ENCODE measurements around the gene PPP2R5E. TPM values are rescaled to one million over a fixed set of nuclear protein-coding genes. Genes with fewer than 3 reads are reported as not detected.
"Not testable (repeated sequence)": the region's sequence is repeated elsewhere in the genome, so short reads cannot be mapped to it uniquely, and the experiment has no call there.

Gene PPP2R5E
- 10 to 100 TPM; 44.8 to 46.3 TPM for total RNA-seq

- peak within 1 kb of the TSS; percentile 86 for H3K4me3 Mint-ChIP-seq
- peak; percentile 99 for DNase-seq
- H3K36me3 Mint-ChIP-seq (ENCODE audit: low read depth) = peaks cover 13% of the 10 kb centered on the region
- peak within 1 kb of the TSS; percentile 84 for H3K27ac Mint-ChIP-seq
- no peaks in the 10 kb centered on the region for H3K9me3 Mint-ChIP-seq
- no peaks in the 10 kb centered on the region for H3K27me3 Mint-ChIP-seq
- peaks cover 33% of the 10 kb centered on the region for H3K4me1 Mint-ChIP-seq
- ChIA-PET CTCF (interaction anchor here (1.0 to 3.4 kb wide), 9 partner anchors 12 to 227 kb away, joined by 3 to 31 read pairs (median 4); no protein-coding TSS in a partner anchor), POLR2A (interaction anchor here (0.8 to 3.3 kb wide), 23 partner anchors 9 to 1555 kb away, joined by 3 to 24 read pairs (median 4); partner anchors contain the start of genes SGPP1 and WDR89)
Observed at GRCh38 chr14:63543000-63543825, at the start of gene PPP2R5E. PPP2R5E (minus strand) TSS chr14:63543377; CDS start chr14:63539685, 3,692 bp downstream.

DNA sequence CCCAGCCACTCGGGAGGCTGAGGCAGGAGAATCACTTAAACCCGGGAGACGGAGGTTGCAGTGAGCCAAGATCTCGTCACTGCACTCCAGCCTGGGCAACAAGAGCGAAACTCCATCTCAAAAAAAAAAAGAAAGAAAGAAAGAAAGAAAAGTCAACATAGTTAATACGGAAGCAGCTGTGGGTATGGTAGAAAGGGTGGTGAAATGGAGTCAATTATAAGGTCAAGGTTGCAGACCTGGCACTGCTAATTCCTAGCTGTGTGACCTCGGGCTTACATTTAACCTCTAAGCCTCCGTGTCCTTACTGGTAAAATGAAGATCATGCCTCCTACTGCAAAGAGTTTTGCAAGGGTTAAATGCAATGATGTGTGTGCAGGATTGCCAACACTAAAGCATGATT is 39.9 kb upstream of the PPP2R5E start:
- H3K27ac Mint-ChIP-seq; POLR2A ChIA-PET; DNase-seq; H3K4me1 Mint-ChIP-seq; CTCF ChIA-PET; H3K36me3 Mint-ChIP-seq (ENCODE audit: low read depth); H3K27me3 Mint-ChIP-seq; H3K9me3 Mint-ChIP-seq; H3K4me3 Mint-ChIP-seq: not testable (repeated sequence)

- Mint-ChIP-seq H3K4me3 (no peak overlapping the region), H3K4me1 (no peaks in the 10 kb centered on the region), H3K9me3 (no peaks in the 10 kb centered on the region), H3K36me3 (ENCODE audit: low read depth) (no peaks in the 10 kb centered on the region), H3K27ac (no peak overlapping the region), H3K27me3 (peaks cover 1% of the 10 kb centered on the region)
- ChIA-PET POLR2A (no interaction called here), CTCF (no interaction called here)
- DNase-seq = no peak
Observed at GRCh38 chr14:63581491-63581890, 38.3 kb upstream of the PPP2R5E start.

- no peak overlapping the region for H3K27ac Mint-ChIP-seq
- no peak overlapping the region for H3K4me3 Mint-ChIP-seq
- ChIA-PET CTCF (no interaction called here), POLR2A (no interaction called here)
- peaks cover 1% of the 10 kb centered on the region for H3K27me3 Mint-ChIP-seq
- no peaks in the 10 kb centered on the region for H3K9me3 Mint-ChIP-seq
- H3K4me1 Mint-ChIP-seq = no peaks in the 10 kb centered on the region
- no peak for DNase-seq
- H3K36me3 Mint-ChIP-seq (ENCODE audit: low read depth) = no peaks in the 10 kb centered on the region
Observed at GRCh38 chr14:63578300-63578699, 35.1 kb upstream of the PPP2R5E start.

GRCh38 chr14:63573581-63573980 is 30.4 kb upstream of the PPP2R5E start:
- ChIA-PET CTCF (no interaction called here), POLR2A (no interaction called here)
- no peaks in the 10 kb centered on the region for H3K36me3 Mint-ChIP-seq (ENCODE audit: low read depth)
- H3K4me1 Mint-ChIP-seq = no peaks in the 10 kb centered on the region
- H3K9me3 Mint-ChIP-seq = no peaks in the 10 kb centered on the region
- H3K4me3 Mint-ChIP-seq = no peak overlapping the region
- H3K27me3 Mint-ChIP-seq = peaks cover 3% of the 10 kb centered on the region
- no peak overlapping the region for H3K27ac Mint-ChIP-seq
- no peak for DNase-seq

DNA sequence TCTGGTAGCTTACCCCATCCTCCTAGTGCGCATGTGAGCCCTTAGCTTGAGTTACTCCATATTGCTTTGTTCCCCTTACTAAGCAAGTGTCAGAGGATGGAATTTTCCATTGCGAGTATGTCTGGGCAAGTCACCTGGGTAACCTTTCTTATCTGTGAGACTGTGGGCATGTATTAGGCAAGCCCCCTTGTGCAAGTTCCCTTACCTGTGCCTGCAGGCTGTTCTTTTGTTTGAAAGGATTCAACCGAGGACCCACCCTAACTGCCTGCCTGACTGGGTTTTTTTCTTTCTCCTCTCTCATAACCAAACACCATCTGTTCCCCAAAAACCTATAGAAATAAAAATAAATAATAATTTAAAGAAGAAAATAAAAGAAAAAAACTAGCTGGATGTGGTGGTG is 22.3 kb upstream of the PPP2R5E start:
- Mint-ChIP-seq H3K27me3 (peaks cover 15% of the 10 kb centered on the region), H3K9me3 (no peaks in the 10 kb centered on the region), H3K27ac (no peak overlapping the region), H3K36me3 (ENCODE audit: low read depth) (no peaks in the 10 kb centered on the region), H3K4me1 (no peaks in the 10 kb centered on the region), H3K4me3 (no peak overlapping the region)
- ChIA-PET CTCF (no interaction called here), POLR2A (no interaction called here)
- DNase-seq = no peak

DNA sequence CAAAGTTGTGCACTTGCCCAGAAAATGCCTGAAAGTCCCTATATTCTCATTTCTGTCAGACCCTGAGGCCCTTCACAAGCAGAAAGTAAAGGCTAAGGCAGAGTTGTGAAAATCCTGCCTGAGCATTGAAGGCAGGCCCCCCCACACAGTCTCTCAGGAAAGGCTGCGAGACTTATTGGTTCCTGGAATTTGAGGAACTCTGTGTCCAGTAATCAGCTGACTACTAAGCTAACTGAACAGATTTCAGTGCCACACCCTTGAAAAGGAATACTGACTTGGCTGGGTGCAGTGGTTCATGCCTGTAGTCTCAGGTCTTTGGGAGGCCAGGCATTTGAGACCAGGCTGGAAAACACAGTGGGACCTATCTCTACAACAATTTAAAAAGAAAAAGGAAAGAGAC is 21.1 kb upstream of the PPP2R5E start:
- POLR2A ChIA-PET = no interaction called here
- H3K4me3 Mint-ChIP-seq = no peak overlapping the region
- no peak for DNase-seq
- no peak overlapping the region for H3K27ac Mint-ChIP-seq
- no peaks in the 10 kb centered on the region for H3K4me1 Mint-ChIP-seq
- H3K9me3 Mint-ChIP-seq = no peaks in the 10 kb centered on the region
- H3K27me3 Mint-ChIP-seq = peaks cover 15% of the 10 kb centered on the region
- H3K36me3 Mint-ChIP-seq (ENCODE audit: low read depth) = no peaks in the 10 kb centered on the region
- CTCF ChIA-PET = no interaction called here

DNA sequence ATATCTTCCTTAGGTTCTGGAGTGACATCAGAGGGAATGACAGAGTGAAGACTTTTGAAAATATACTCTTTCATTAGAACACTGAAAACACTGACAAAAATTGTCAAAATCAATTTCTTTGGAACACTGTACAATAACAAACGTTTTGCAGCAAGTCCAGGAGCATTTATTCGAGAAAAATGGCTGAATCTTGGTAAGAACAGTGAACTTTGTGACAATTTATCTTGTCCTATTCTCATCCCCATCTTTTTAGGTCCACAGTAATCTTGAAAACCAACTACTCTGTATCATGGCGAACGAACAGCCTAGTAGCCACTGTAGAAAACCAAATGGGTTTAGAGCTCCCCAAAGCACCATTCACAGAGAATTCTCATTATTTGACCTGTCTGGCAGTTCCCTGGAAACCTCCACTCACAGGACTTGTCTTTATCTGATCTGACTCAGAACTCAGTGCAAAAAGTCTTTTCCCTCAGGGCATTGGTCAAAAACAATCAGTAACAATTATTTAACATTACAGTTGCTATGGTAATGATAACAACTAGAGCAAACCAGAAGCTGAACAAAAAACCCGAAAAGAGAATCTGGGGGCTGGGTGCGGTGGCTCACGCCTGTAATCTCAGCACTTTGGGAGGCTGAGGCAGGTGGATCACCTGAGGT is 20.3 kb upstream of the PPP2R5E start:
- H3K27ac Mint-ChIP-seq = no peak overlapping the region
- H3K9me3 Mint-ChIP-seq = no peaks in the 10 kb centered on the region
- ChIA-PET POLR2A (no interaction called here), CTCF (no interaction called here)
- peaks cover 15% of the 10 kb centered on the region for H3K27me3 Mint-ChIP-seq
- H3K4me3 Mint-ChIP-seq = no peak overlapping the region
- no peaks in the 10 kb centered on the region for H3K4me1 Mint-ChIP-seq
- H3K36me3 Mint-ChIP-seq (ENCODE audit: low read depth) = no peaks in the 10 kb centered on the region
- no peak for DNase-seq

- no peaks in the 10 kb centered on the region for H3K36me3 Mint-ChIP-seq (ENCODE audit: low read depth)
- ChIA-PET CTCF (no interaction called here), POLR2A (no interaction called here)
- no peak overlapping the region for H3K4me3 Mint-ChIP-seq
- H3K27me3 Mint-ChIP-seq = peaks cover 15% of the 10 kb centered on the region
- H3K4me1 Mint-ChIP-seq = no peaks in the 10 kb centered on the region
- H3K27ac Mint-ChIP-seq = no peak overlapping the region
- H3K9me3 Mint-ChIP-seq = no peaks in the 10 kb centered on the region
- DNase-seq = no peak
Observed at GRCh38 chr14:63562405-63562804, 19.2 kb upstream of the PPP2R5E start.

- H3K27me3 Mint-ChIP-seq = no peaks in the 10 kb centered on the region
- ChIA-PET POLR2A (interaction anchor here (1.0 kb wide), 1 partner anchor 12 kb away, joined by 4 read pairs; the partner anchor contains the start of gene PPP2R5E), CTCF (interaction anchor here (0.6 to 0.9 kb wide), 3 partner anchors 9 to 1948 kb away, joined by 3 read pairs; no protein-coding TSS in a partner anchor)
- DNase-seq = no peak
- peaks cover 2% of the 10 kb centered on the region for H3K4me1 Mint-ChIP-seq
- H3K9me3 Mint-ChIP-seq = no peaks in the 10 kb centered on the region
- H3K36me3 Mint-ChIP-seq (ENCODE audit: low read depth) = no peaks in the 10 kb centered on the region
- no peak overlapping the region for H3K27ac Mint-ChIP-seq
- no peak overlapping the region for H3K4me3 Mint-ChIP-seq
Observed at GRCh38 chr14:63555572-63555971, 12.4 kb upstream of the PPP2R5E start.

- Mint-ChIP-seq H3K9me3 (no peaks in the 10 kb centered on the region), H3K27me3 (no peaks in the 10 kb centered on the region), H3K27ac (no peak overlapping the region), H3K4me1 (peaks cover 2% of the 10 kb centered on the region), H3K4me3 (no peak overlapping the region), H3K36me3 (ENCODE audit: low read depth) (no peaks in the 10 kb centered on the region)
- ChIA-PET POLR2A (interaction anchor here (1.4 kb wide), 1 partner anchor 8 kb away, joined by 4 read pairs; the partner anchor contains the start of gene PPP2R5E), CTCF (no interaction called here)
- DNase-seq = no peak
Observed at GRCh38 chr14:63551332-63551731, 8.2 kb upstream of the PPP2R5E start.

- H3K27me3 Mint-ChIP-seq = no peaks in the 10 kb centered on the region
- peaks cover 11% of the 10 kb centered on the region for H3K4me1 Mint-ChIP-seq
- no peak for DNase-seq
- ChIA-PET CTCF (interaction anchor here (1.0 kb wide), 1 partner anchor 159 kb away, joined by 3 read pairs; no protein-coding TSS in a partner anchor), POLR2A (no interaction called here)
- H3K36me3 Mint-ChIP-seq (ENCODE audit: low read depth) = no peaks in the 10 kb centered on the region
- H3K27ac Mint-ChIP-seq = no peak overlapping the region
- no peaks in the 10 kb centered on the region for H3K9me3 Mint-ChIP-seq
- no peak overlapping the region for H3K4me3 Mint-ChIP-seq
Observed at GRCh38 chr14:63547798-63548335, 4.7 kb upstream of the PPP2R5E start.

- Mint-ChIP-seq H3K4me1 (peaks cover 28% of the 10 kb centered on the region), H3K36me3 (ENCODE audit: low read depth) (peaks cover 4% of the 10 kb centered on the region), H3K27me3 (no peaks in the 10 kb centered on the region), H3K4me3 (no peak overlapping the region), H3K9me3 (no peaks in the 10 kb centered on the region), H3K27ac (no peak overlapping the region)
- POLR2A ChIA-PET = no interaction called here
- CTCF ChIA-PET = no interaction called here
- no peak for DNase-seq
Observed at GRCh38 chr14:63545431-63545830, 2.3 kb upstream of the PPP2R5E start.

Measured in activated CD4-positive, alpha-beta memory T cell treated with anti-CD3 and anti-CD28 coated beads, Interleukin-2, amount 10 ng/mL, durations not matched to agents 7 days and 5 days (primary cell).